ENCODE data around the gene NXPE1.

Gene NXPE1

GRCh38 chr11:114562166-114562916, 2.7 kb upstream of the NXPE1 start:
- DNase-seq = no peak

- DNase-seq = no peak
Observed at GRCh38 chr11:114556135-114556534, 3.5 kb downstream of the NXPE1 start.

GRCh38 chr11:114553642-114554041, 6.0 kb downstream of the NXPE1 start:
- DNase-seq = no peak

GRCh38 chr11:114551060-114551459, 8.6 kb downstream of the NXPE1 start:
- DNase-seq = no peak

GRCh38 chr11:114525682-114526081, 34.0 kb downstream of the NXPE1 start:
- no peak for DNase-seq

- DNase-seq = no peak
Observed at GRCh38 chr11:114524122-114524521, 35.6 kb downstream of the NXPE1 start.

- no peak for DNase-seq
Observed at GRCh38 chr11:114522818-114523217, 36.9 kb downstream of the NXPE1 start.

GRCh38 chr11:114511538-114511937, 48.1 kb downstream of the NXPE1 start:
- no peak for DNase-seq

GRCh38 chr11:114511079-114511478, 48.6 kb downstream of the NXPE1 start:
- no peak for DNase-seq

- DNase-seq = no peak
Observed at GRCh38 chr11:114501901-114502300, 57.8 kb downstream of the NXPE1 start.

GRCh38 chr11:114499756-114500155, 59.9 kb downstream of the NXPE1 start:
- no peak for DNase-seq

- DNase-seq = no peak
Observed at GRCh38 chr11:114496915-114497314, 62.8 kb downstream of the NXPE1 start.

- DNase-seq = no peak
Observed at GRCh38 chr11:114483929-114484328, 75.8 kb downstream of the NXPE1 start.

GRCh38 chr11:114482114-114482513, 77.6 kb downstream of the NXPE1 start:
- no peak for DNase-seq

- no peak for DNase-seq
Observed at GRCh38 chr11:114479331-114479730, 80.3 kb downstream of the NXPE1 start.

- DNase-seq = no peak
Observed at GRCh38 chr11:114478768-114479167, 80.9 kb downstream of the NXPE1 start.

GRCh38 chr11:114478001-114478410, 81.7 kb downstream of the NXPE1 start:
- DNase-seq = no peak

- no peak for DNase-seq
Observed at GRCh38 chr11:114472661-114473060, 87.0 kb downstream of the NXPE1 start.
